NK-92 treated with Interleukin-12 subunit alpha and Interleukin-12 subunit beta, amount 100 ng/mL, for 24 hours (cell line): Measurements from ENCODE around the gene ANLN.
"Not testable (repeated sequence)": the region's sequence is repeated elsewhere in the genome, so short reads cannot be mapped to it uniquely, and the experiment has no call there.

Experiments used
- DNase-seq: peaks from one replicate; lab custom pipeline; 2025; lab: John Stamatoyannopoulos, UW

ANLN gene

GRCh38 chr7:36468370-36469101, 78.9 kb downstream of the ANLN start:
- DNase-seq = no peak

DNA sequence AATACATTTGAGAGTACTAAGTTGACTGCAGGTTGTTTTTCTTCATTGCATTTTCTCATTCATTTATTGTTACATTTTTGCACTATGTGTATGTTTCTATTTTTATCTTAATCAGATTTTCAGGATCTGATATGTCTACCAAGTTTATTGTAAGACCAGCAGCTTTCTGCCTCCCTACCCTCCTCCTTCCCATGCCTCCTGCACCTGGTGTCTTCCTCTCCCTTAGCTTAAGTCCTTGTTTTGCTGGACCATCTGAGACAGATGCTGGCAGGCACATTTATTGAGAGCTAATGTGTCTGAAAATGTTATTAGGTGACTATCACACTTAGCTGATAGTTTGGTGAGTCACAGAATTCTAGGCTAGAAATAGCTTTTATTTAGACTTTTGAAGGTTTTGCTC, 79.6 kb downstream of the ANLN start:
- DNase-seq = no peak

- DNase-seq = no peak
These were observed 82.6 kb downstream of the ANLN start for GRCh38 chr7:36472141-36472729.

- no peak for DNase-seq
These were observed 84.0 kb downstream of the ANLN start for GRCh38 chr7:36473454-36474282.

- DNase-seq = no peak
These were observed 84.8 kb downstream of the ANLN start for GRCh38 chr7:36474283-36475010.

DNA sequence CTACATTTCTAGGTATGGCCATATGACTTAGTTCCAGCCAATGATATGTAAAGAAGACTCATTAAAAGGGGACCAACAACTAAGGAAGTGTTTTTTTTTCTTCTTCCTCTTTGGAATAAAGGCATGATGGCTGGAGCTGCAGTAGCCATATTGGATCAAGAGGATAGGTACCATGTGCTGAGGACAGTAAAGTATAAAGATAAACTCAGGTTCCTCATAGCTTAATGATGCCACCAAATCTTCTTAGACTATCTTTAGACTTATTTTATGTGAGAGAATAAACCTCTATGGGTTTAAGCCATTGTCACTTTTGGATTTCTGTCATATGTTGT, 85.3 kb downstream of the ANLN start:
- no peak for DNase-seq

- DNase-seq = no peak
These were observed 85.7 kb downstream of the ANLN start for GRCh38 chr7:36475381-36475780.

DNA sequence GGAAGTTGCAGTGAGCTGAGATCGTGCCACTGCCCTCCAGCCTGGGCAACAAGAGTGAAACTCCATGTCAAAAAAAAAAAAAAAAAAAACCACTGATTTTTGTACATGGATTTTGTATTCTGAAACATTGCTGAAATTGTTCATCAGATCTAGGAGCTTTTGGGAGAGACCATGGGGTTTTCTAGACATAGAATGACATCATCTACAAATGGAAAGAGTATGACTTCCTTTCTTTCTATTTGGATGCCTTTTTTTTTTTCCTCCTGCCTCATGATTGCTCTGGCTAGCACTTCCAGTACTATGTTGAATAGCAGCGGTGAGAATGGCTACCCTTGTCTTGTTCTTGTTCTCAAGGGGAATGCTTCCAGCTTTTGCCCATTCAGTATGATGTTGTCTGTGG, 89.1 kb downstream of the ANLN start:
- DNase-seq = no peak

- DNase-seq = not testable (repeated sequence)
These were observed 94.2 kb downstream of the ANLN start for GRCh38 chr7:36483853-36484252.

GRCh38 chr7:36484265-36484664, 94.6 kb downstream of the ANLN start:
- no peak for DNase-seq

- no peak for DNase-seq
These were observed 96.7 kb downstream of the ANLN start for GRCh38 chr7:36486336-36486735.

GRCh38 chr7:36487756-36488336, 98.2 kb downstream of the ANLN start:
- DNase-seq = no peak

- not testable (repeated sequence) for DNase-seq
These were observed 99.0 kb downstream of the ANLN start for GRCh38 chr7:36488672-36489071.

DNA sequence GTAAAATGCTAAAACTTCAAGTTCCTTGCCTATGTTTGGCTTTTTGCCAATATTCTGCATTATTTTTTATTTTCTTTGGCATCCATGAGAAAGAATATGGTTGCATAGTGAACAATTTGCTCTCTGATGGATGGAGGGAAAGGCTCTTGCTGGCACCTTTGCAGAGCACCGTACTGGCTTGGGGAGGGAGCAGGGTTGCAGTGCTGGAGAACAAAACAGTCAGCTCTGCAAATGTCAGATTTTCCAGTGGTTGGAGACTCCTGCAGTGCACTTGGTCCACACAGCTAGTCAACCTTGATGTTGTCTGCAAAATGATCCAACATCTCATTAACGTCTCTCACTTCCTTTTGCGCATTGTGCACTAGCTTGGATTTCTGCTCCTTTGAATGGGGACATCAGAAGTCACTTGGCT, 100.8 kb downstream of the ANLN start:
- DNase-seq = no peak

- no peak for DNase-seq
These were observed 101.7 kb downstream of the ANLN start for GRCh38 chr7:36491317-36491716.

GRCh38 chr7:36496576-36496975, 106.9 kb downstream of the ANLN start:
- no peak for DNase-seq

DNA sequence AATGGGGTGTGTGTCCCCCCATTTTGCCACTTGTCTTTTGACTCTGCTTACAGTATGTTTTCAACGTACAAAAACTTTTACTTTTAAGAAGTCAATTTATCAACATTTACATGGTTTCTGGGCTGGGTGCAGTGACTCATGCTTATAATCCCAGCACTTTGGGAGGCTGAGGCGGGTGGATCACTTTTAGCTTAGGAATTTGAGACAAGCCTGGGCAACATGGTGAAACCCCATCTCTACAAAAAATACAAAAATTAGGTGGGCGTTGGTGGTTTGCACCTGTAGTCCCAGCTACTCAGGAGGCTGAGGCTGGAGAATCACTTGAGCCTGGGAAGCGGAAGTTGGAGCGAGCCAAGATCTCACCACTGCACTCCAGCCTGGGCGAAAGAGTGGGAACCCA, 107.5 kb downstream of the ANLN start:
- not testable (repeated sequence) for DNase-seq

- DNase-seq = no peak
These were observed 108.1 kb downstream of the ANLN start for GRCh38 chr7:36497775-36498174.
